NCI-H146 (cell line): Measurements from ENCODE around the gene SHISA7.
"Not testable (repeated sequence)": the region's sequence is repeated elsewhere in the genome, so short reads cannot be mapped to it uniquely, and the experiment has no call there.

Experiments
- DNase-seq: peaks from one replicate; lab custom pipeline; 2025; lab: John Stamatoyannopoulos, UW

The SHISA7 gene

DNA sequence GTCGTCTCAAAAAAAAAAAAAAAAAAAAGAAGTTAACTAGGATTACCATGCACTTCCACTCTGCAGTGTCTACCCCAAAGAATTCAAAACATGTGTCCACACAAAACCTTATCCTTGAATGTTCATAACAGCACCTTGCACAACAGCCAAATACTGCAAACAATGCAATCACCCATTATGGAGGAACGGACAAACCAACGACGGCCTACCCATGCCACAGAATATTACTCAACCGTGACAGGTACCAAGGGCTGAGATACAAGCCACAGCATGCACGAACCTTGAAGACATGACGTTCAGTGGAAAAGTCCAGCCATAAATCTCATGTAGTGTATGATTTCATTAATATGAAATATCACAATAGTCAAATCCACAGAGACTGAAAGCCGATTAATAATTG is 3.0 kb upstream of the SHISA7 start:
- no peak for DNase-seq

DNA sequence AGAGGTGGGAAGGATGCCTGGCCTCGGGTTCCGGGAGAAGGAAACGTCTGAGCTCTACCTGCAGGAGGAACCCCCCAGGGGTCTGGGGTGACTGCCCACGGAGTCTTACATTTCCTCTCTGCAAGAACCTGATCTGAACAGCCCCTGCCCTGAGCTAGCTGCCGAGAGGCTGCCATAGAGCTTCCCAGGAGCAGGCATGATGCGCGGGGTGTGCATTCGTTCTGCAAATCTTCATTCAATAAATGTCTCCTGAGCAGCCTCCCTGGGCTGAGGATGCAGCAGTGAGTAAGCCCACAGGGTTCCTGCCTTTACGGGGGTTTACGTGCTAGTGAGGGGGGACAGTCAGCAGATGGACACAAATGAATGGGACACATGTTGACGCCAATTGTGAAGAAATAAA is 1.5 kb upstream of the SHISA7 start:
- no peak for DNase-seq

DNA sequence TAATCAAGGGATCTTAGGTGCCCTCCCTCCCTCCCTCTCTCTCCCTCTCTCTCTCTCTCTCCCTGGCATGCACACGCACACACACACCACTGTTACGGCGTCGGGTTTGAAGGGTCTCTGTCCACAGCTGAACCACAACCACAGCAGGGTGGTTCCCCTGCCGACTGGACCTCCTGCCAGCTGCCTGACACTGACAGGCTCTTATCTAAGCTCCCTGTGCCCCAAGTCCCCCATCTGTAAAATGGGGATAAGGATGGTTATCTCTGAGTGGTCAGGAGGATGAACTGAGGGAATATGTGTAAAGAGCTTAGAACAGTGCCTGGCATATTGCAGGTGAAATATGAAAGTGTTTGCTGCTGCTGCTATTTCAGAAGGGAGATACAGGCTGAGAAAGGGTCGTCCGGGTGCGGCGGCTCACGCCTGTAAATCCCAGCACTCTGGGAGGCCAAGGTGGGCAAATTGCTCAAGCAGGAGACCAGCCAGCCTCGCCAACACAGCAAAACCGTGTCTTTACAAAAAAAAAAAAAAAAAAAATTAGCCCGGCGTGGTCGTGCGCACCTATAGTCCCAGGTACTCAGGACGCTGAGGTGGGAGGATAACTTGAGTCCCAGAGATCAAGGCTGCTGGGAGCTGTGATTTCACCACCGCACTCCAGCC is 852 bp upstream of the SHISA7 start:
- no peak for DNase-seq

DNA sequence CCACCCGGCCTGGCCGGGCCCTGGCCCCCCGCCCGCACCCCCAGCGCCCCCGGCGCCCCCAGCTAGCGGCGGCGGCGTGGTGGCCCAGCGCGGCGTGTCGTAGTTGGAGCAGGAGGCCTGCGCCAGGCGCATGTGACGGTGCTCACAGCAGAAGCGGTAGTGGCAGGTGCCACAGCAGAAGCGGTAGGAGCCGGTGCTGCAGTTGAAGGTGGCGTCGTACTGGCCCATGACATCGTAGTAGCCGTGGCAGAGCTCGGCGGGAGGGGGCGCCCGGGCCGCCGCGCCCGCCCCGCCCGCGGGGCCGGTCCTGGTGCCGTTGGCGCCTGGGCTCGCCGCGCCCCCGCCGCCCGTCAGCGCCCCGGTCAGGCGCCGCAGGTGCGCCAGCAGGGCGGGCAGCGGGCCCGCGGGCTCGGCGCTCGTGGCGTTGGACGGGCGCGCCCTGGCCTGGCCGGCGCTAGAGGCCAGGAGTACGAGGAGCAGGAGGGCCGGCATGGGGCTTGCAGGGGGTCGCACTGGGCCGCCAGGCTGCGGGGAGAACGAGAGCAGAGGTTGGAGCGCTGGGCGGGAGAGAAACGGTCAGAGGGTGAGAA is 633 bp downstream of the SHISA7 start:
- DNase-seq, result peak; percentile 77

DNA sequence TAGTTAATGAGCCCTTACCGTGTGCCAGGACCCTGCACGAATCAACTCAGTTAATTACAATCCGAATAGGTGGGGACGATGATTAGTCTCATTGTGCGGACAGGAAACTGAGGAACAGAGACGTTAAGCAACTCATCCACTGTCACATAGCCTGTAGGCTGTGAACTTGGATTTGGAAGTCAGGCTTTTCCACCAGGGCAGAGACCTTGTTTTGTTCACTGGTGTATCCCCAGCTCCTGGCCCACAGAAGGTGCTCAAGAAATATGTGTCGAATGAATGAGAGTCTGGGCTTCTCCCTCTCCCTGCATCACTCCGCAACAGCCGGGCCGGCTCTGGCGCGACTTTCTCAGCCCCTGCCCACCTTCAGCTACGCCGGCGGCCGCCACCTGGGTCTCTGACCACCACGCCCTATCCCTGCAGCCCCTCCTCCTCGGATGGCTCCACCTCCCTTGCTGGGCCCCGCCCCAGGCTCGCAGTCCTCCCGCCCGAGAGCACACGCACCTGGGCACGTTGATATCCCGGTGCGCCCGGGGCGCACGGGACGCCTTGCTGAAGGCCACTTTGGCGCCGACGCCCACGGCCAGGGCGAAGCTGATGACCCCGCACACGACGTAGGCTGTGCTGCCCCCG is 1.3 kb downstream of the SHISA7 start:
- DNase-seq, result peak; percentile 88

DNA sequence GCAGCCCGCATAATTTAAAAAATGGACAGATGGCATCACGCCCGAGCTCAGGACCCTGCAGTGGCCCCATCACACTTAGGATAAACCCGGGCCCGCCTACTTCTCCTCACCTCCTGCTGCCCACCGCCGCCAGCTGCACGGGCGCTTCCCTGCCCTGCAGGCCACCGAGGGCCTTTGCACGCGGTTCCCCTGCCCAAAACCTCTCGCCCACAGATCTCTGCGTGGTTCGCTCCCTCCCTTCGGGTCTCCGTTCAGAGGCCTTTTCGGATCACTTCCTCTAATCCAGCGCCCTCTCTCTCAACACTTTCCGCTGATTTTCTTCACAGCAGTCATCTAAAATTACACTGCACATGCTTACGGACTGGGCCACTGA is 1.8 kb downstream of the SHISA7 start:
- peak; percentile 51 for DNase-seq

DNA sequence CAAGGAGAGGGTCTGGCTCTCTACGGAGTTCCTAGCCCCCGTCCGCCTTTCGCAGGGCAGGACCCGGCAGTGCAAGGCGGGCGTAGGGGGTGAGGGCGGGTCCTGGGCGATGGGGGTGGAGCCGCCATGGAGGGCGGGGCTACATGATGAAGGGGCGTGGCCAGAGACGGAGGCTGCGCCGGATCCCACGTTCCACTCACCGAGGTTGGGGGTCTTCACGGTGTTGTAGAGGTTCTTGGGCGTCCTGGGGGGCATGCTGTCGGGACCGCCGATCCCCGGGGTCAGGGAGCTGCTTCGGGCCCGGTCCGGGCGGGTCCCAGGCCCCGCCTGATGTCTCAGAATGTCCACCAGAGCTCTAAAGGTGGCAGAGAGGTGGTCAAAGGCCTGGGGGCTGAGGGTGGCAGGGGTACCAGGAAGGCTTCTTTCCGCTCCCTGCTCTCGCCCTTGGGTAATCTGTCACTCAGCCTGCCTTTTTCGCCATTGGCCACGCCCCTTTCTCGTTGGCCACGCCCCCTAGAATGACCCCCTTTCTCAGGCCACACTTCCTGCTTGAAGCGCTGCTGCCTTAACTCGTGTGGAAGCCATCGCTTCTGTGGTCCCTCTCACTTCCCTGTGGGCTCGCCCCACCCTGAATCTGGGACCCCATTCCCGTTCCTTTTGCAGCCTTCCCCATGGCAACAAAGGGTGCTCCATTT is 2.5 kb downstream of the SHISA7 start:
- DNase-seq, result peak; percentile 80

DNA sequence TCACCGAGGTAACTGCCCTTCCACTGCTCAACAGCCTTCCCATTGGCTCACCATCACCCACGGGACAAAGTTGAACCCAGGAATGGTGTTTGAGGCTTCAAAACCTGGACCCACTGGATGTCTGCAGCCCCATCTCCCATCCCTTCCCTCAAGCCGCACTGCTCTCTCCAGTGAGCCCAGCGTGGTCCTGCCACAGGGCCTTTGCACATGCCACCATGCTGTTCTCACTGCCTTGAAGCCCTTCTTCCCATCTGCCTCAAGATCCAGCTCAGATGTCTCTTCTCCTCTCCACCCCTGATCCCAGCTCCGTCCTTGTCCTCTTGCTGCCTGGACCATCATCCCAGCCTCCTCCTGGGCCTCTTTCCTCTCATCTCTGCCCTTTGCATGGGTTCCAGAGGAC is 4.0 kb downstream of the SHISA7 start:
- DNase-seq, result no peak

DNA sequence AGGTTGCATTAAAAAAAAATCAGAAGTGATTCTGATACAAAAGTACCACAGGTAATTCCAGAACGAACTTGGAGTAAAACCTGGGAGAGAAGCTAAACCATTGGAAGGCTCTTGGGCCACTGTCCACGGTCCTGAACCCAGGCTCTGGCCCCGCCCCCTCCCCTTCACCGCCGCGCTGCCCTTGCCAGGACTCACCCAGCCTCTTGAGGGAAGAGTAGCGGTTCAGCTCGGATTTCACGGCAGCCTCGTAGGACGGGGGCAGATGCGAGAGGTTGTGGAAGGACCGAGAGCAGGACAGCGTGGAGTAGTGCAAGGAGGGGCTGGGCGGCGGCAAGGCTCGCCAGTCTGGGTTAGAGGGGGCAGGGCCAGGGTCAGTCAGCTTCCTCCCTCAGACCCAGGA is 5.7 kb downstream of the SHISA7 start:
- no peak for DNase-seq

DNA sequence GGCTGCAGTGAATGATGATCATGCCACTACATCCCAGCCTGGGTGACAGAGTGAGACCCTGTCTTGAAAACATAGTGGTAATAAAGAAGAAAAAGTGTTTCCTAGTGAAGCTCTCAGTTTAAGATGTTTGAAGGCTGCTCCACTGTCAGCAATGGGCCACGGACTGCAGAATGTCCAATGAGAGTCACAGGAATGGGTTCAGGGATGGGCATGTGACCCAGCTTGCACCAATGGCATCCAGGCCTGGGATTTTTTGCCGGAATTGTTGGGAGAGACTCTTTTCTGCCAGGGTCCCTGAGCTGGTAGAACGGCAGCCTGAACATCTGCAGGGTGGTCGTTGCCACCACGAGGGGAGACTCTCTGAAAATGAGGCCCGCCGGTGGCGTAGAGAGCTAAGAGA is 6.3 kb downstream of the SHISA7 start:
- DNase-seq, result no peak

DNA sequence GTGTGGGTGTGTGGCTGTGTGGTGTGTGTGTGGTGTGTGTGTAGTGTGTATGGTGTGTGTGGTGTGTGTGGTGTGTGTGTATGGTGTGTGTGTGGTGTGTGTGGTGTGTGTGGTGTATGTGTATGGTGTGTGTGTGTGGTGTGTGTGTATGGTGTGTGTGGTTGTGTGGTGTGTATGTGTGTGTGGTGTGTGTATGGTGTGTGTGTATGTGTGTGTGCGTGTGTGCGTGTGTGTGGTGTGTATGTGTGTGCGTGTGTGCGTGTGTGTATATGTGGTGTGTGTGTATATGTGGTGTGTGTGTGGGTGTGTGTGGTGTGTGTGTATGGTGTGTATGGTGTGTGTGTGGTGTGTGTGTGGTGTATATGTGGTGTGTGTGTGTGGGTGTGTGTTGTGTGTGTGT is 8.1 kb downstream of the SHISA7 start:
- DNase-seq, result no peak

DNA sequence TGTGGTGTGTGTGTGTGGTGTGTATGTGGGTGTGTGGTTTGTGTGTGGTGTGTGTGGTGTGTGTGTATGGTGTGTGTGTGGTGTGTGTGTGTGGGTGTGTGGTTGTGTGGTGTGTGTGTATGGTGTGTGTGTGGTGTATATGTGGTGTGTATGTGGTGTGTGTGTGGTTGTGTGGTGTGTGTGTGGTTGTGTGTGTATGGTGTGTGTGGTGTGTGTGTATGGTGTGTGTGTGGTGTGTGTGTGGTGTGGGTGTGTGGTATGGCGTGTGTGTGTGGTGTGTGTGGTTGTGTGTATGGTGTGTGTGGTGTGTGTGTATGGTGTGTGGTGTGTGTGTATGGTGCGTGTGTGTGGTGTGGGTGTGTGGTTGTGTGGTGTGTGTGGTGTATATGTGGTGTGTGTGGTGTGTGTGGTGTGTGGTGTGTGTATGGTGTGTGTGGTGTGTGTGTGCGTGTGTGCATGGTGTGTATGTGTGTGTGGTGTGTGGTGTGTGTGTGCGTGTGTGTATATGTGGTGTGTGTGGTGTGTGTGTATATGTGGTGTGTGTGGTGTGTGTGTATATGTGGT is 8.7 kb downstream of the SHISA7 start:
- DNase-seq, result no peak

DNA sequence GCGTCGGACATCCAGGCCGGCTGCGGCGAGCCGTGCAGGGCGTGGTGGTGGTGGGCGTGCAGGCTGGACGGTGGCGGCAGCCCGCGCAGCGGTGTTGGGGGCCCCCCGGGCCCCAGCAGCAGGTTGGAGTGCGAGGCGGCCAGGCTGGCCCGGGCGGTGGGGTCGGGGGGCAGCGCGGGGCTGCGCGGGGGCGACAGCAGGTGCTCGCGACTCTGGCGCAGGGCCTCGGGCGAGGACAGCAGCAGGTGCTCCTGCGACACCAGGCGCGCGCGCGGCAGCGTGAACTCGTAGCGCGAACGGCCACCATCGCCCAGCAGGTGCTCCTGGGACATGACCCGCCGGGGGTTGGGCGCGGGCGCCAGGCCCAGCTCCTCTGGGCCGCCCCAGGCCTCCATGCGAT is 9.8 kb downstream of the SHISA7 start:
- no peak for DNase-seq

DNA sequence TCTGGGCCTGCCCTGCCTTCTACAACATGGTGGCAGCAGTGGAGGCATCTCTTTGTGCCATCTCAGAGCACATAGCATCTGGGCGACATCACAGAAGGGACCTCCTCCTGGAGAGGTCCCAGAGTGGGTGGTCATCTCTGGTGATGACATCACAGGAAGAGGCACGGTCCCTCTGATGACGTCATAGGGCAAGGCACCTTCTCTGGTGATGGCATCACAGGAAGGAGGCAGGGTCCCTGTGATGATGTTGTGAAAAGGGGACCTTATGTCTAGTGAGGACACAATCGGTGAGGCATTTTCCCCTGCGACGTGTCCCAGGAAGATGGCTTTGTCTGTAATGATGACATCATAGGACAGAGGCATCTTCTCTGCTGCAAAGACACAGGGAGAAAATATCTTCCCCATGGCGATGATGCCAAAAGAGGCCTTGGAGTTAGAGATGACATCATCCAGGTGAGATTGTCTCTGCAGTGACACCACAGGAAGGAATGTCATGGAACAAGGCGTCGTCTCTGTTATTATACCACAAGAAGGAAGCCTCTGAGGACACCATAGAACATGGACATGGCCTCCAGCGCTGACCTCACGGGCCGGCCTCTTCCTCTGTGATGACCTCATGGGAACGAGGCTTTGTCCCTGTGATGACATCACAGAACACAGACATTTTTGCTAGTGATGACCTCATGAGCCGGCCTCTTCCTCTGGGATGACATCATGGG is 10.7 kb downstream of the SHISA7 start:
- DNase-seq, result no peak

DNA sequence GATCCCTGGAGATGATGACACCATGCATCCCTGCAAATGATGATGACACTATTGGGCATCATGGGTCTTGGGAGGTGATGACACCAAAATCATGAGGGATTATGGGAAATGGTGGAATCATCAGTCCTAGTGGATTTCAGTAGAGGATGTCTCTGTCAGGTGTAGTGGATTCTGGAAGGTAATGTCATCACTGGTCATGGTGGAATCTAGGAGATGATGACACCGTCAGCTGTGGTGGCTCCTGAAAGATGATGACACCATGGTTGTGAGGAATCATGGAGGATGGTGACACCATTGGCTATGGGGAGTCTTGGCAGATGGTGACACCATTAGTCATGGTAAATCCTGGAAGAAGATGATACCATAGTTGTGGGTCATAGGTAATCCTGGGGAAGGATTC is 11.9 kb downstream of the SHISA7 start:
- DNase-seq, result no peak

DNA sequence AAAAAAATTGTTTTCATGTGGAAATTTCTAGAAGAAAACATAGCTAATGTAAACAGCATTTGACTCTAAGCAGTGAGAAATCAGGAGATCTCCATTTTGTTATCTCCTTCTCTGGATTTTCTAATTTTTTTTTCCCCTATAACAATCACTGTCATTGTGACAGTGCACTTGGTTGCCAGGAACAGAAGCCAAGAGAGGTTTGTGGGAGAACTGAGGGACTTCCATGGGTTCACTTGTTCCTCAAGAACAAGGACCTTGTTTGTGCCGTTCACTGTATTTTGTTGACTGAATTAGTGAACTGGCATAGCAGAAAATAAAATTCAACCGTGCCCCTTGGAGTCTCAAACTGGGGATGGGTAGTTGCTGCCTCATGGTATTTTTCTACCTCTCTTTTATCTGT is 17.1 kb downstream of the SHISA7 start:
- no peak for DNase-seq

DNA sequence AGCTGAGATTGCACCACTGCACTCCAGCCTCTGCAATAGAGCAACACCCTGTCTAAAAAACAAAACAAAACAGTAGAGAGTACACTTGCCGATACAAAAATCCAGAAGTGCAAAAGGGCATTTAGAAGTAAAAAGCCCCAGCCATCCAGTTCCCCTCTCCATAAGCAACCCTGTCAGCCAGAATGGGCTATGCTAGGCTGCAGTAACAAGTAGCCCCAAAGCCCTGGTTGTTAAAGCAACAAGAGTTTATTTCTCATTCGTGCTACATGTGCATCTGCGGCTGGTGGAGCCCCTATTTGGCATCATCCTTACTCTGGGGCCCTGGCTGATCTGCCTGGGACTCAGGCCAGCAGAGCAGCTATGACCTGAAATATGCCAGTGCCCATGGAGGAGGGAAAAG is 18.6 kb downstream of the SHISA7 start:
- DNase-seq, result no peak

DNA sequence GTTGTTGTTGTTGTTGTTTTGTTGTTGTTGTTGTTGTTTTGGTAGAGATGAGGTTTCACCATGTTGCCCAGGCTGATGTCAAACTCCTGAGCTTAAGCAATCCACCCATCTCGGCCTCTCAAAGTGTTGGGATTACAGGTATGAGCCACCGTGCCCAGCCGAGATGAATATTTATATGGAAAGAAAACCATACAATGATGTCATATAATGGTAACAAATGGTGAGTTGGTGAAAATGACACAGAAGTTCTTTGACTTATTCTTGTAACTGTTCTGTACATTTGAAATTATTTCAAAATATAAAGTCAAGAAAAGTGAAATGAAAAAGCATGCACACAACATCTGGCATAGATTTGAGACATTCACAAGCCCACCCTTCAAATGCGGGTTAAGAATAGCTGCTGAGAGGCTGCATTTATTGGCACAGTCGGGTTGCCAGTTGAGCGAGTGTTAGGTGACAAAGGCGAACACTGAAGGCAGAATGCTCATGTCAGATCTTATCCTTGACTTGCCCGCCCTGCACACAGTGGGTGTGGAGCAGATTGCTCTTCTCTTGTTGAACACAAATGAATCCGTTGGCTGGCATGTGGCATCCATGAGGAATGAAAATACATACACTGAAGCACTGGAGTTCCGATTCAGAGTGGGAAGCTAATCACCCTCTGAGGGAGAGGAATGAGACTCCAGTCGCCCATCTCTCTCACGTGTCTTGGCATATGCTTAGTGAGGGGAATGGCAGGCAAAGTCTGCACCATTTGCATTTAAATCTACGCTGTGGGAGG is 19.7 kb downstream of the SHISA7 start:
- no peak for DNase-seq

DNA sequence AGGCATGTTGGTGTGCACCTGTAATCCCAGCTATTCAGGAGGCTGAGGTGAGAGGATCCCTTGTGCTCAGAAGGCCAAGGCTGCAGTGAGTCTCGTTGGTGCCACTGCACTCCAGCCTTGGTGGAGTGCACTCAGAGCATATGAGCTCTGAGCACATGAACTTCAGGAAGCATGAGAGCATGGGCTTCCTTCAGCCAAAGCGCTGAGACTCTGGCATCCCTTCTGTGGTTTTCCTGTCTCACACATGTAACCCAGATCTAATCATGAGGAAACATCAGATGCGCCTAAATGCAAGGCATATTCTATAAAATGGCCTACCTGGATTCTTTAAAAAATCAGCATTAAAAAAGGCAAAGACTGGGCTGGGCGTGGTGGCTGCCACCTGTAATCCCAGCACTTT is 21.8 kb downstream of the SHISA7 start:
- DNase-seq, result not testable (repeated sequence)

DNA sequence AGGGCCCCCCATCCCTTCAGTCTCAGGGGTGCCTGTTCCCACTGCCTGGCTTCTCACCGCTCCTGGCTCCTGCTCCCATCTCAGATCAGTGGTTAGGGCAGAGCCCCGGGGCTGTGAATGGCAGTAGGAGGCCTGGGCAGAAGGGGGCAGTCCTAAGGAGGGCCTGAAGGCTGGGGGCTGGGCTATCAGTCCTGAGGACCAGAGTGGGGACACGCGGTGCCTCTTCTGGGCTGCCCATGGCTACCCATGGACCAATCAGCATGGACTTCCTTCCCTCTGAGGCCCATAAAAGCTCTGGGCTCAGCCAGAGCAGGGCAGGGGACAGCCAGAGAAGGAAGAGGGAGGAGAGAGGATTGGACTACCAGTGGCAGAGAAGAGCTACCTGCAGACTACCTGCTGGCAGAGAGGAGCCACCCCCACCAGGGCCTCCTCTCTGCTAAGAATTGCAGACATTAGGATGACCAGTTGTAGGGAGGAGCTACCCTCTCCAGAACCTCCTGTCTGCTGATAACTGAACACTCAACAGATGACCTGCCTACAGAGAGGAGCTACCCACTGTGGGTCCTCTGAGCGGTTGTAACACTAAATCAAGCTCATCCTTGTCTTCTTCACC is 23.4 kb downstream of the SHISA7 start:
- no peak for DNase-seq

DNA sequence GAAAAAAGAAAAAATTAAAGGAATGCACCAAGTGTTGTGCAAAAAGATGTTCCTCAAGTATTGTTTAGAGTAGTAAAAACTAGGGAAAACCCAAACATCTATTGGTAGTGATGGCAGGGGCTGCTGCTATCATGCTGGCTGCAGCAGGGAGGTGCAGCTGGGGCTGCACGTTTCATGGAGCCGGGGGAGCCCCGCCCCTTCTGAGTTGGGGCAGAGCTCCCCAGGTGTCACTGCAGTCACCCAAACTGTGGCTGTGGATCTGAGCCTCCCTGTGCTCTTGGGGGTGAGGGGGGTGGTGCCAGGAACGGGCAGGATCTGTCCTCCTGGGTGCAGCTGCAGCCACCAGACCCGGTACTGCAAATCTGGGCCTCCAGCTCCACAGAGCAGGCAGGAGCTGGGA is 24.0 kb downstream of the SHISA7 start:
- DNase-seq, result no peak
